HepG2 (cell line): ENCODE measurements around the gene DNAJB12. TPM values are rescaled to one million over a fixed set of nuclear protein-coding genes. Genes with fewer than 3 reads are reported as not detected.

Source experiments
- GPN1 ChIP-seq: sonication (generic); formaldehyde crosslinking; IDR thresholded peaks from 2 replicates; pipeline ENCODE4 v1.5.1; 2020; ENCODE audit warnings: missing genetic modification reagents, borderline replicate concordance
- JDP2 ChIP-seq: sonication (generic); formaldehyde crosslinking; IDR thresholded peaks from 2 replicates; pipeline ENCODE4 v1.8.1; 2022; ENCODE audit warnings: missing genetic modification reagents, borderline replicate concordance
- PAX8 ChIP-seq: sonication (generic); formaldehyde crosslinking; IDR thresholded peaks from 2 replicates; pipeline ENCODE4 v1.8.0; 2022; ENCODE audit warnings: mild to moderate bottlenecking, missing genetic modification reagents, borderline replicate concordance
- SOX6 ChIP-seq, 2 experiments: fragments of 450-650 bp in 1 of 2; sonication (generic) in 1 of 2; formaldehyde crosslinking in 1 of 2; IDR thresholded peaks; 2 replicates each; pipeline versions ENCODE4 v1.4.0 to v1.6.1; 2017 to 2020; ENCODE audit warnings: antibody characterized with exemption in 1 of 2, mild to moderate bottlenecking in 1 of 2, missing genetic modification reagents in 1 of 2
- TOE1 ChIP-seq: sonication (generic); formaldehyde crosslinking; IDR thresholded peaks from 2 replicates; pipeline ENCODE4 v1.4.0; 2020; ENCODE audit warnings: mild to moderate bottlenecking, missing genetic modification reagents
- ZNF33A ChIP-seq: sonication (generic); formaldehyde crosslinking; IDR thresholded peaks from 2 replicates; pipeline ENCODE4 v1.5.1; 2020; ENCODE audit warnings: missing genetic modification reagents, mild to moderate bottlenecking, moderate library complexity, borderline replicate concordance
- ZNF629 ChIP-seq: sonication (generic); formaldehyde crosslinking; conservative IDR thresholded peaks from 2 replicates; pipeline ENCODE4 v1.5.0; 2020; ENCODE audit warnings: missing genetic modification reagents
- ZNF7 ChIP-seq: IDR thresholded peaks from 2 replicates; pipeline ENCODE4 v1.6.1; 2016; ENCODE audit warnings: missing biosample characterization, missing genetic modification reagents
- ZSCAN22 ChIP-seq: sonication (generic); formaldehyde crosslinking; IDR thresholded peaks from 2 replicates; pipeline ENCODE4 v1.4.0; 2020; ENCODE audit warnings: mild to moderate bottlenecking, missing genetic modification reagents
- polyA plus RNA-seq, 8 experiments: library from polyadenylated mRNA; depleted of rRNA in 3 of 8; stranded (reverse) in 7 of 8; unstranded in 1 of 8; fragments of >200 nt; fragmentation: Illumina TruSeq in 4 of 8; extraction: Trizol in 4 of 8; gene quantifications; 2 replicates each; pipeline versions ENCODE4 v1.2.1 to v1.2.3, GENCODE V29; 2011 to 2016; ENCODE audit warnings: low read depth in 4 of 8, missing spikeins in 1 of 8, mixed read lengths in 1 of 8; ENCODE audit not compliant: insufficient read depth in 1 of 8
- total RNA-seq, 5 experiments: library from RNA; depleted of rRNA; stranded (reverse); fragments of >200 nt; fragmentation: Illumina TruSeq; extraction: Trizol; gene quantifications; 2 replicates each; pipeline ENCODE4 v1.2.3, GENCODE V29; 2016; ENCODE audit warnings: low read depth in 1 of 5
- TF ChIP-seq, protein P1 (sequence below): IDR thresholded peaks from 2 replicates; pipeline ENCODE4 v1.4.0; 2020; ENCODE audit warnings: mild to moderate bottlenecking, missing genetic modification reagents
- TF ChIP-seq, protein P2 (sequence below): sonication (generic); formaldehyde crosslinking; conservative IDR thresholded peaks from 2 replicates; pipeline ENCODE4 v1.4.0; 2020; ENCODE audit warnings: missing genetic modification reagents
- TF ChIP-seq, protein P3 (sequence below): sonication (generic); formaldehyde crosslinking; IDR thresholded peaks from 2 replicates; pipeline ENCODE4 v1.4.0; 2020; ENCODE audit warnings: mild to moderate bottlenecking, missing genetic modification reagents

Gene DNAJB12
- total and polyA plus RNA-seq, 2 of the 13 experiments (the other 11 are each of a cell fraction or from before 2014, with no cell fraction given) = 10.8 to 18.2 TPM

DNA sequence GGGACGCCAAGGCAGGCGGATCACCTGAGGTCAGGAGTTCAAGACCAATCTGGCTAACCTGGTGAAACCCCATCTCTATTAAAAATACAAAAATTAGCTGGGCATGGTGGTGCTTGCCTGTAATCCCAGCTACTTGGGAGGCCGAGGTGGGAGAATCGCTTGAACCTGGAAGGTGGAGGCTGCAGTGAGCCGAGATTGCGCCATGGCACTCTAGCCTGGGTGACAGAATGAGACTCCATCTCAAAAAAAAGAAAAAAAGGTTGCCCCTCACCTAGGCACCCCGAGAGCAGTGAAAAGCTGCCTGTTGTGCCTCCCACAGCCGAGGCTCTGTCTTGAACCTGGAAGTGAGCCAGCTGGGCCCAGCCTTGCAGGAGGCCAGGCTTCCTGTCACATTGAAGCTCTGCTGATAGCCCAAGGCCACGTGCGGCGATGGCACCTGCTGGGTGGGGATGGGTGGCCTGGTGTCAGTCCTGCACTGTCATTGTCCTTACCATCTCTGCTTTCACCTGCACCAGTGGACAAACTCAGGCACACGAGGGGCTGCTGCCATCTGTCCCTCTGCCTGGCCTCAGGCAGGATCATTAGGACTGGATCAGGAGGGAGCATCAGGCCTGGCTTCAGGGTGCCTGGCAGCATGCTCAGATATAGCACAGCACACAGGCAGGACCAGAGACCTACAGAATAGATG, 37.8 kb downstream of the DNAJB12 start (continued):
- TF ChIP-seq, protein P1, sequence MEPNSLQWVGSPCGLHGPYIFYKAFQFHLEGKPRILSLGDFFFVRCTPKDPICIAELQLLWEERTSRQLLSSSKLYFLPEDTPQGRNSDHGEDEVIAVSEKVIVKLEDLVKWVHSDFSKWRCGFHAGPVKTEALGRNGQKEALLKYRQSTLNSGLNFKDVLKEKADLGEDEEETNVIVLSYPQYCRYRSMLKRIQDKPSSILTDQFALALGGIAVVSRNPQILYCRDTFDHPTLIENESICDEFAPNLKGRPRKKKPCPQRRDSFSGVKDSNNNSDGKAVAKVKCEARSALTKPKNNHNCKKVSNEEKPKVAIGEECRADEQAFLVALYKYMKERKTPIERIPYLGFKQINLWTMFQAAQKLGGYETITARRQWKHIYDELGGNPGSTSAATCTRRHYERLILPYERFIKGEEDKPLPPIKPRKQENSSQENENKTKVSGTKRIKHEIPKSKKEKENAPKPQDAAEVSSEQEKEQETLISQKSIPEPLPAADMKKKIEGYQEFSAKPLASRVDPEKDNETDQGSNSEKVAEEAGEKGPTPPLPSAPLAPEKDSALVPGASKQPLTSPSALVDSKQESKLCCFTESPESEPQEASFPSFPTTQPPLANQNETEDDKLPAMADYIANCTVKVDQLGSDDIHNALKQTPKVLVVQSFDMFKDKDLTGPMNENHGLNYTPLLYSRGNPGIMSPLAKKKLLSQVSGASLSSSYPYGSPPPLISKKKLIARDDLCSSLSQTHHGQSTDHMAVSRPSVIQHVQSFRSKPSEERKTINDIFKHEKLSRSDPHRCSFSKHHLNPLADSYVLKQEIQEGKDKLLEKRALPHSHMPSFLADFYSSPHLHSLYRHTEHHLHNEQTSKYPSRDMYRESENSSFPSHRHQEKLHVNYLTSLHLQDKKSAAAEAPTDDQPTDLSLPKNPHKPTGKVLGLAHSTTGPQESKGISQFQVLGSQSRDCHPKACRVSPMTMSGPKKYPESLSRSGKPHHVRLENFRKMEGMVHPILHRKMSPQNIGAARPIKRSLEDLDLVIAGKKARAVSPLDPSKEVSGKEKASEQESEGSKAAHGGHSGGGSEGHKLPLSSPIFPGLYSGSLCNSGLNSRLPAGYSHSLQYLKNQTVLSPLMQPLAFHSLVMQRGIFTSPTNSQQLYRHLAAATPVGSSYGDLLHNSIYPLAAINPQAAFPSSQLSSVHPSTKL (CRISPR knock-in tag) = peak; percentile 87
- TF ChIP-seq, protein P2, sequence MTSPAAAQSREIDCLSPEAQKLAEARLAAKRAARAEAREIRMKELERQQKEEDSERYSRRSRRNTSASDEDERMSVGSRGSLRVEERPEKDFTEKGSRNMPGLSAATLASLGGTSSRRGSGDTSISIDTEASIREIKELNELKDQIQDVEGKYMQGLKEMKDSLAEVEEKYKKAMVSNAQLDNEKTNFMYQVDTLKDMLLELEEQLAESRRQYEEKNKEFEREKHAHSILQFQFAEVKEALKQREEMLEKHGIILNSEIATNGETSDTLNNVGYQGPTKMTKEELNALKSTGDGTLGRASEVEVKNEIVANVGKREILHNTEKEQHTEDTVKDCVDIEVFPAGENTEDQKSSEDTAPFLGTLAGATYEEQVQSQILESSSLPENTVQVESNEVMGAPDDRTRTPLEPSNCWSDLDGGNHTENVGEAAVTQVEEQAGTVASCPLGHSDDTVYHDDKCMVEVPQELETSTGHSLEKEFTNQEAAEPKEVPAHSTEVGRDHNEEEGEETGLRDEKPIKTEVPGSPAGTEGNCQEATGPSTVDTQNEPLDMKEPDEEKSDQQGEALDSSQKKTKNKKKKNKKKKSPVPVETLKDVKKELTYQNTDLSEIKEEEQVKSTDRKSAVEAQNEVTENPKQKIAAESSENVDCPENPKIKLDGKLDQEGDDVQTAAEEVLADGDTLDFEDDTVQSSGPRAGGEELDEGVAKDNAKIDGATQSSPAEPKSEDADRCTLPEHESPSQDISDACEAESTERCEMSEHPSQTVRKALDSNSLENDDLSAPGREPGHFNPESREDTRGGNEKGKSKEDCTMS = no peak
- TF ChIP-seq ZNF7 (no peak), PAX8 (CRISPR knock-in tag) (0 out of 2 replicates have a peak, but pooled peaks have one; percentile 49), ZNF33A (CRISPR knock-in tag) (no peak), ZSCAN22 (CRISPR knock-in tag) (peak; percentile 55; the same call in 1 of the 2 replicates), ZNF629 (peak; percentile 32), TOE1 (CRISPR knock-in tag) (no peak), SOX6 (IDR thresholded peaks at IDR 0.05) (no peak), SOX6 (CRISPR knock-in tag; IDR thresholded peaks at IDR 0.05) (peak; percentile 68), GPN1 (CRISPR knock-in tag) (peak; percentile 40; the same call in 1 of the 2 replicates), JDP2 (CRISPR knock-in tag) (no peak)
- TF ChIP-seq, protein P3, sequence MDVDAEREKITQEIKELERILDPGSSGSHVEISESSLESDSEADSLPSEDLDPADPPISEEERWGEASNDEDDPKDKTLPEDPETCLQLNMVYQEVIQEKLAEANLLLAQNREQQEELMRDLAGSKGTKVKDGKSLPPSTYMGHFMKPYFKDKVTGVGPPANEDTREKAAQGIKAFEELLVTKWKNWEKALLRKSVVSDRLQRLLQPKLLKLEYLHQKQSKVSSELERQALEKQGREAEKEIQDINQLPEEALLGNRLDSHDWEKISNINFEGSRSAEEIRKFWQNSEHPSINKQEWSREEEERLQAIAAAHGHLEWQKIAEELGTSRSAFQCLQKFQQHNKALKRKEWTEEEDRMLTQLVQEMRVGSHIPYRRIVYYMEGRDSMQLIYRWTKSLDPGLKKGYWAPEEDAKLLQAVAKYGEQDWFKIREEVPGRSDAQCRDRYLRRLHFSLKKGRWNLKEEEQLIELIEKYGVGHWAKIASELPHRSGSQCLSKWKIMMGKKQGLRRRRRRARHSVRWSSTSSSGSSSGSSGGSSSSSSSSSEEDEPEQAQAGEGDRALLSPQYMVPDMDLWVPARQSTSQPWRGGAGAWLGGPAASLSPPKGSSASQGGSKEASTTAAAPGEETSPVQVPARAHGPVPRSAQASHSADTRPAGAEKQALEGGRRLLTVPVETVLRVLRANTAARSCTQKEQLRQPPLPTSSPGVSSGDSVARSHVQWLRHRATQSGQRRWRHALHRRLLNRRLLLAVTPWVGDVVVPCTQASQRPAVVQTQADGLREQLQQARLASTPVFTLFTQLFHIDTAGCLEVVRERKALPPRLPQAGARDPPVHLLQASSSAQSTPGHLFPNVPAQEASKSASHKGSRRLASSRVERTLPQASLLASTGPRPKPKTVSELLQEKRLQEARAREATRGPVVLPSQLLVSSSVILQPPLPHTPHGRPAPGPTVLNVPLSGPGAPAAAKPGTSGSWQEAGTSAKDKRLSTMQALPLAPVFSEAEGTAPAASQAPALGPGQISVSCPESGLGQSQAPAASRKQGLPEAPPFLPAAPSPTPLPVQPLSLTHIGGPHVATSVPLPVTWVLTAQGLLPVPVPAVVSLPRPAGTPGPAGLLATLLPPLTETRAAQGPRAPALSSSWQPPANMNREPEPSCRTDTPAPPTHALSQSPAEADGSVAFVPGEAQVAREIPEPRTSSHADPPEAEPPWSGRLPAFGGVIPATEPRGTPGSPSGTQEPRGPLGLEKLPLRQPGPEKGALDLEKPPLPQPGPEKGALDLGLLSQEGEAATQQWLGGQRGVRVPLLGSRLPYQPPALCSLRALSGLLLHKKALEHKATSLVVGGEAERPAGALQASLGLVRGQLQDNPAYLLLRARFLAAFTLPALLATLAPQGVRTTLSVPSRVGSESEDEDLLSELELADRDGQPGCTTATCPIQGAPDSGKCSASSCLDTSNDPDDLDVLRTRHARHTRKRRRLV (CRISPR knock-in tag) = 0 out of 2 replicates have a peak, but pooled peaks have one; percentile 68
